Muscle of leg (tissue), 11 donors: Measurements from ENCODE around the gene PITX1. TPM values are rescaled to one million over a fixed set of nuclear protein-coding genes. Genes with fewer than 3 reads are reported as not detected.

Source experiments
- DNase-seq: peaks from one replicate; pipeline ENCODE4 v3.0.0; 2013
- H3K27ac ChIP-seq: one replicate; pipeline ENCODE4 v1.5.1; 2013; ENCODE audit warnings: mild to moderate bottlenecking, low read length, control low read depth
- H3K27me3 ChIP-seq: one replicate; pipeline ENCODE4 v1.6.1; 2013; ENCODE audit warnings: low read length; ENCODE audit not compliant: control insufficient read depth, insufficient read depth
- H3K36me3 ChIP-seq: one replicate; pipeline ENCODE4 v1.6.1; 2013; ENCODE audit warnings: low read length; ENCODE audit not compliant: control insufficient read depth, insufficient read depth
- H3K4me1 ChIP-seq: one replicate; pipeline ENCODE4 v1.6.1; 2013; ENCODE audit warnings: low read length; ENCODE audit not compliant: control insufficient read depth, insufficient read depth
- H3K4me3 ChIP-seq: one replicate; pipeline ENCODE4 v1.5.1; 2013; ENCODE audit warnings: low read length, control low read depth
- H3K9me3 ChIP-seq: replicated peaks from 2 replicates; pipeline ENCODE4 v1.6.1; 2013; ENCODE audit warnings: low read depth, low read length; ENCODE audit not compliant: control insufficient read depth
- WGBS: methylation state at CpG from one replicate; pipeline ENCODE4 v1.1.5; 2013; ENCODE audit warnings: missing lambda C conversion rate; ENCODE audit not compliant: insufficient coverage; 5-methylcytosine and 5-hydroxymethylcytosine counted together
- polyA plus RNA-seq, 8 donors: library from polyadenylated mRNA; unstranded; fragments of 120-200 nt; gene quantifications; one replicate each; pipeline versions ENCODE4 v1.2.1 to v1.2.3, GENCODE V29; 2013; ENCODE audit warnings: inconsistent platforms in 1 of 8, low replicate concordance in 1 of 8; ENCODE audit not compliant: insufficient read length in 8 of 8, insufficient read depth in 1 of 8
- total RNA-seq: library from RNA; stranded (reverse); fragments of 120-200 nt; gene quantifications from one replicate; pipeline ENCODE4 v1.2.4, GENCODE V29; 2013

PITX1 gene
- total and polyA plus RNA-seq, 9 donors = 3.6 to 11.1 (median 8.0) TPM

DNA sequence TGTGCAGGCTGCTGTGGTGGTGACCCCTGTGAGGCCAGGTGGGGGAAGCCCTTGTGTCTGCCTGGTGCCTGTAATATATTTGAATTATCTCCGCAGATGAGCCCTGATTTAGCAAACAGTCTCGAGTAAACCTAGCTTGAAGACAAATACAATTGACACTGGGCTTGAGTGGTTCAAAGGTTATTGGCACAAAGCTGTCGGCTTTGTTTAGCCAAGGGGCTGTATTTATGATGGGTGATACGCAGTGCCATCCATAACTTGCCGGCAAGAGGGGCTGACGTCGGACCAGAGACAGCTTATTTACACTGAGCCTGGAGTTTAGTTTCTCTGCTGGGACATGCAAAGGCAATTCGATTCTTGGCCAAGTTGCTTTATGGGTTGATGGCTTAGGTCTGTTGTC is 20.0 kb upstream of the PITX1 start:
- H3K36me3 ChIP-seq = no peaks in the 10 kb centered on the region
- H3K4me3 ChIP-seq = no peak overlapping the region
- no peak overlapping the region for H3K27ac ChIP-seq
- no peak for DNase-seq
- H3K4me1 ChIP-seq = peaks cover 10% of the 10 kb centered on the region
- WGBS = 42% methylated on average over 8 of the region's 8 CpGs
- H3K9me3 ChIP-seq = no peaks in the 10 kb centered on the region
- peaks cover 63% of the 10 kb centered on the region for H3K27me3 ChIP-seq

DNA sequence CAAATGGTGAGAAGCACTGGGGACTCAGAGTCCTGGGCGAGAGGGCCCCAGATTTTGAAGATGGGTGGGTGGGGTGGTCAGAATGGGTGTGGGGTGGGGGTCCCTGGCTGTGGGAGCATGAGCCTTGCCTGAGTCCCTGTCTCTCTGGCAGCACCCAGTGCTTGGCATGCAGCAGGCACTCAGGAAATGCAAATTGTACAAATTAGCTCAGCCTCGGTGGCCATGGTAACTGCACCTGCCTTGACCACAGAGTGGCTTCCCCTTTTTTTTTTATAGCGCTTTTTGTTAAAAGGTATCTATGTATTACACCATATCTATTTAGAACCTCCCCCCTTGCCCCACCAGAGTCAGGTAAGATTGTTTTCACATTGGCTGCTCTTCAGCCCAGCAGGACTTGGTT is 19.2 kb upstream of the PITX1 start:
- H3K9me3 ChIP-seq = no peaks in the 10 kb centered on the region
- H3K27me3 ChIP-seq = peaks cover 68% of the 10 kb centered on the region
- H3K4me3 ChIP-seq = no peak overlapping the region
- peaks cover 10% of the 10 kb centered on the region for H3K4me1 ChIP-seq
- no peaks in the 10 kb centered on the region for H3K36me3 ChIP-seq
- WGBS = 100% methylated on average over 1 of the region's 3 CpGs
- no peak for DNase-seq
- H3K27ac ChIP-seq = no peak overlapping the region

DNA sequence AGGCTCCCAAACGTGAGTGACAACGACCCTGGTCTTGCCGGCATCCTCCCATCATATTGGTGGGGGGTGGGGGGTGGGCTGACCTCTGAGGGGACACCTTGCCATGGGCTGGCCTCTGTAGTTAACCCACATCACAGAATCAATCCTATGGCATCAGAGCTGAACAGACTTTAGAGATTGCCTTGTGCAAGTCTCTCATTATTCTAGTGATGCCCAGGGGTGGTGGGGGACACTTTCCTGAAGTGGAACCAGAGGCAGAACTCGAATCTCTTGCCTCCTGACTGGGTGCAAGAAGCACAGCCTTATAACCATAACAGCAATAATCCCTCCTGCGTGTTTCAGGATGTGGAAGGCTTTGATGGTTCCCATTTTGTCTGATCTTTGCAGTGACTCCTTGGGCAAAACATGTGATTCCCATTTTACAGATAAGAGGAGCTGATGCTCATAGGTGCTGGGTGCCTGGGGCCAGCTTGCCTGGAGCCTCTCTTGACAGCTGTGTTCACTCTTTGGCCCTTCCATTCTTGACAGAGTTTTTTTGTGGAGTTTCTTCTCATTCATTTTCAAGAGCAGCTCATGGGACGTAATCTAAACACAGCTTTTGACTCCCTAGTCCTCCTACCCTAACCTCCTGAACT is 18.6 kb upstream of the PITX1 start:
- Histone ChIP-seq H3K4me3 (no peak overlapping the region), H3K4me1 (peaks cover 10% of the 10 kb centered on the region), H3K9me3 (no peaks in the 10 kb centered on the region), H3K27me3 (peaks cover 75% of the 10 kb centered on the region), H3K36me3 (no peaks in the 10 kb centered on the region), H3K27ac (no peak overlapping the region)
- DNase-seq = no peak
- no CpG with 5 or more reads among the region's 6 CpGs for WGBS

DNA sequence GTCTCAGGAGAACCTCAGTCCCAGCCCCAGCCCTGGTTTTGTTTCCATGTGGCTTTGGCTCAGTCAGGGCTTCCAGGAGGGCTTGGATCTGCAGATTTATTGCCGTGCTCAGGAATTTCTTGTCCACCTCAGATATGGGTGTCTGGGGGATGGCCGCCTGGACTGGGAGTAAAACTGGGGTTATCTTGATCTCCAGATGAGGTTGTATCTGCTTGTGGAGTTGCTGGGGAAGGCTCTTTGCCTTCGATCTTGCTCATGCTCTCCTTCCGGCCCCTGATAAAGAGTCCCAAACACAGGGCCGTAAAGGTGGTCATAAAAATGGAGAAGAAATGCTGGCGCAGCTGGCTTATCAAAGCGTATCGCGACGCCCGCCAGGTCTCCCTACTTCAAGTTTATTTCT is 17.8 kb upstream of the PITX1 start:
- Histone ChIP-seq H3K27me3 (peaks cover 82% of the 10 kb centered on the region), H3K27ac (no peak overlapping the region), H3K4me3 (no peak overlapping the region), H3K4me1 (peaks cover 10% of the 10 kb centered on the region), H3K9me3 (no peaks in the 10 kb centered on the region), H3K36me3 (no peaks in the 10 kb centered on the region)
- WGBS = 51% methylated on average over 3 of the region's 11 CpGs
- no peak for DNase-seq

DNA sequence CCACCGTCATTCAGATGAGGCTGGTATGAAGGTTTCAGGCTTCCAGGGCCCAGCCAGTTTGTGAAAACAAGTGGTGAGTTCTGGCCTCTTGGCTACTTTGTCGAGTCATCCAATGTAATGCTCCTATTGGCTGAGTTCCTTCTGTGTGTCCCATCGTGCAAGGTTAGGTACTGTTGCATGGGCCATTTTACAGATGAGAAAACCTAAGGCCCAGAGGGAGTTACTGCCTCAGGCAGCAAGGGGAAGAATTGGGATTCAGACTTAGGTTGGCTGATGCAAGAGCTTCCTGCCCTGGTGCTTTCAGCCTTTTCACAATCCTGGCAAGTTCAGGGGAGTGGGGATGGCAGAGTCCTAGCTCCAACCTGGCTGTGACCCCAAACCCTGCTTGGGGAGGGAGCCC is 17.4 kb upstream of the PITX1 start:
- Histone ChIP-seq H3K9me3 (no peaks in the 10 kb centered on the region), H3K4me3 (no peak overlapping the region), H3K36me3 (no peaks in the 10 kb centered on the region), H3K4me1 (peaks cover 10% of the 10 kb centered on the region), H3K27me3 (peaks cover 86% of the 10 kb centered on the region), H3K27ac (no peak overlapping the region)
- 32% methylated on average over 3 of the region's 3 CpGs for WGBS
- no peak for DNase-seq

DNA sequence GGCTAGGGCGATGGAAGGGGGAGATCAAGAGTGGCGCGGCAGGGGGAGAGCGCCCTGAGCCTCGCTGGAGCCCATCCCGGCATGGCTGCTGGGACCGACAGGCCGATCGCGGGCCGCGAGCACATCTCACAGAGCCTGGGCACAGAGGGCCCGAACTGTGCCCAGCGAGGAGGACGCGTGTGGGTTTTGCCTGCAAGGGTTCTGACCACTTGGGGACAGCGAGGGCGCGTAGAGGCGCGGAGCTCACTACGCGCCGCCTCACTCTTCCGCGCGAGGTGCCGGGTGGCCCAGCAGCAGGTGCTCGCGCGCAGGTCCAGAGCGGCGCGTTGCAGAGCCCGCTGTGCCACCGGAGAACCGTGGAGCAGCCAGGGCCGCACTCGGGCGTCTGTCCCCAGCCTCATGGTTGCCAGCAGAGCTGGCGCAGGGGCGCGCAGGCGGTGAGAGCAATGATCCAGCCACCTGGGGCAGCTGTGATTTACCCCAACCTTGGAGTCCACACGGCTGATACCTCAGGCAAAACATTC is 16.3 kb upstream of the PITX1 start:
- Histone ChIP-seq H3K36me3 (no peaks in the 10 kb centered on the region), H3K4me1 (peaks cover 2% of the 10 kb centered on the region), H3K9me3 (no peaks in the 10 kb centered on the region), H3K27ac (no peak overlapping the region), H3K4me3 (no peak overlapping the region), H3K27me3 (peaks cover 90% of the 10 kb centered on the region)
- no peak for DNase-seq
- WGBS = 10% methylated on average over 44 of the region's 45 CpGs

DNA sequence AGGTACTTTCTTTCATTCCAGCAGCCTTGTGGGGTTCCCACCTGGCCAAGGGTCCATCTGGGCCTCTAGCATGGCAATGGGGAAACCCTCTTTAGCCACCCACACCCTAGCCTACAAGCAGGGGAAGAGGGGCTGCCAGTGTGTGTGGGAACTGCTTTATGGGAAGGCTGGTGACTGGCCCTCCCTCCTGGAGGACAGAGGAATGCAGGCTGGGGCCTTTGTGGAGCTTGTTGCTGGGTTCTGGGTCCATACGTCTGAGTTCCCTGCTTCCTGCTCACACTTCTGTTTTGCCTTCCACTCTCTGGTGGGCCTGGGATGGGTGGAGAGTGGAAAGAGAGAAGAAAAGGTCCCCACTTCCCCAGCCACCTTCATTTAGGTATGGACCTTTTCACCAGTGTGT is 14.9 kb upstream of the PITX1 start:
- H3K27ac ChIP-seq = no peak overlapping the region
- no peaks in the 10 kb centered on the region for H3K9me3 ChIP-seq
- peaks cover 95% of the 10 kb centered on the region for H3K27me3 ChIP-seq
- no CpG with 5 or more reads among the region's 1 CpG for WGBS
- H3K4me3 ChIP-seq = no peak overlapping the region
- no peaks in the 10 kb centered on the region for H3K4me1 ChIP-seq
- no peak for DNase-seq
- H3K36me3 ChIP-seq = no peaks in the 10 kb centered on the region

DNA sequence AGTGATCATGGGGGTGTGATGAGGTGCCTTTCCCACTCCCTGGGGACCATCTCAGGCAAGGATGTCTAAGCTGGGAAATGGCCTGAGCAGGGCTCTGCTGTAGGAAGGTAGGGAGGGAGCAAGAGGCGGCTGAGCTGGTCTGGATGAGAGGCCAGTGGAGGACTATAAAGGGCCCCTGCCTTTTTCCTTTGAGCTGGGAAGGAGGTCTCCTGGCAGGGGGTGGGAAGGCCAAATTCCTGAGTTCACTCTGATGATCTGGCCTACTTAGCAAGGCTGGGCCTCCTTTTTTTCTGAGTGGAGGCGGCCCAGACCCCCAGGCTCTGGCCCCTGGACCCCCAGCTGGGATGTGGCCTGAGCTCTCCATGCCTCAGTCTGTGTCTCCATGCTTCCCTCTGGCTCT is 14.3 kb upstream of the PITX1 start:
- no peak for DNase-seq
- Histone ChIP-seq H3K9me3 (no peaks in the 10 kb centered on the region), H3K4me1 (no peaks in the 10 kb centered on the region), H3K4me3 (no peak overlapping the region), H3K27me3 (peaks cover 95% of the 10 kb centered on the region), H3K36me3 (no peaks in the 10 kb centered on the region), H3K27ac (no peak overlapping the region)
- 85% methylated on average over 2 of the region's 2 CpGs for WGBS

DNA sequence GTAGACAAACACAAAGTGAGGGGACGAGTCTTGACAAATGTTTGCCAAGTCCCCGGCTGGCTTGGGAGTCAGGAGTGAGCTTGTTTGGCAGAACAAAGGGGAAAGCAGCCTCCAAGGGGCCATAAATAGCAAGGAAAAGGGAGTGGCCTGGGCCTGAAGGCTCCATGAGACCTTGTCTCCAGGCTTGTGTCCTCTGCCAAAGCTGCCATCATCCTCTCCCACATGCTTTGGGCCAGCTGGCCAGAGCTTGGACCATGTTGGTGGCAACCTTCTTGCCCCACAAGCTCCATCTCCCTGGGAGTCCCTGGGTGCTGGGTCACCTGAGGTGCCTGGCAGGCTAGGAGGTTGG is 13.3 kb upstream of the PITX1 start:
- no peaks in the 10 kb centered on the region for H3K4me1 ChIP-seq
- peaks cover 94% of the 10 kb centered on the region for H3K27me3 ChIP-seq
- H3K27ac ChIP-seq = no peak overlapping the region
- H3K36me3 ChIP-seq = no peaks in the 10 kb centered on the region
- H3K9me3 ChIP-seq = no peaks in the 10 kb centered on the region
- WGBS = 23% methylated on average over 2 of the region's 2 CpGs
- no peak for DNase-seq
- H3K4me3 ChIP-seq = no peak overlapping the region

DNA sequence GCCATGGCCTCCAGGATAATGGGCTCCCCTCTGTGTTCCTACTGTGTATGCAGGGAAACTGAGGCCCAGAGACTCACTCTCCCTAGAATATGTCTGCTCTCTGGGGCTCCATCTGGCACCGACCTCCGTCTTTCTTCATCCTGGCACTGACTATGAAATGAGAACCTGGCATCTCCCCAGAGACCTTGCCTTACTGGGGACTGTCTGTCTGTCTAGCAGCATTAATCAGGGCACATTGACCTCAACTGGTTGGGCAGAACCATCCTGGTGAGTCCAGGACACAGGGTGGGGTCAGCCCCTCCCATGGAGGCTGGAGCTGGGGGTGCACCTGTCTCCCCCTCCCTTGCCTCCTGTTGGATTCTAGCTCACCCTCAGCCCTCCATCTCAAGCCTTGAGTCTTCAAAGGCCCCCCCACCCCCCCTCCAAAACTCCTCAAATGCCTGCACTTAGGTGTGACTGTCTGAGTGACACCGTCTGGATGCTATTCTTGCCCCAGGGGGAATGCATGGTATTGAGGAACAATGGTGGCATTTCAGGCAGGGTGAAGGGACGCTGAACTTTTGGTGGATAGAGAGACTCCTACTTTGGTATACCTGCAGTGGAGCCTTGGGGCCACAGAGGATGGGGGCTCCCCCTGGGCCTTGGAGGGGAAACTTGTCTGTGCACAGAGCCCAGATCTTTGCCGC is 12.8 kb upstream of the PITX1 start:
- Histone ChIP-seq H3K27ac (no peak overlapping the region), H3K9me3 (no peaks in the 10 kb centered on the region), H3K27me3 (peaks cover 93% of the 10 kb centered on the region), H3K36me3 (no peaks in the 10 kb centered on the region), H3K4me1 (no peaks in the 10 kb centered on the region), H3K4me3 (no peak overlapping the region)
- 54% methylated on average over 5 of the region's 5 CpGs for WGBS
- DNase-seq = no peak
